ENCODE results near the gene PPIP5K2. TPM values are rescaled to one million over a fixed set of nuclear protein-coding genes. Genes with fewer than 3 reads are reported as not detected.

PPIP5K2 gene
- total RNA-seq, 1 donor from 2014 or later, result 66.3 TPM

DNA sequence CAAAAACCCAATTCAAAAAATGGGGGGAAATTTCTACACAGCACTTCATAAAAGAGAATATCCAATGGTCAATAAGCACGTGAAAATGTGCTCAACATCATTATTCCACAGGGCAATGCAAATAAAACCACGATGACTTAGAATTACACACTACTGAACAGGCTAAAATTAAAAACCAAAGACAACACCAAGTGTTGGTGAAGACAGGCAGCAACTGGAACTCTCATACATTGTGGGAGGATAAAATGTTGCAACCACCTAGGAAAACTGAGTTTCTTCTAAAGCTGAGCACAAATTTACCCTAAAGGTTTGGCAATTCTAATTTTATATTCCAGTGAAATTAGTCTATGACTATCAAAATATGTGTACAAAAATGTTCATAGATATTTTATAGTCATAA is 9.7 kb upstream of the PPIP5K2 start:
- TF ChIP-seq, protein P1, sequence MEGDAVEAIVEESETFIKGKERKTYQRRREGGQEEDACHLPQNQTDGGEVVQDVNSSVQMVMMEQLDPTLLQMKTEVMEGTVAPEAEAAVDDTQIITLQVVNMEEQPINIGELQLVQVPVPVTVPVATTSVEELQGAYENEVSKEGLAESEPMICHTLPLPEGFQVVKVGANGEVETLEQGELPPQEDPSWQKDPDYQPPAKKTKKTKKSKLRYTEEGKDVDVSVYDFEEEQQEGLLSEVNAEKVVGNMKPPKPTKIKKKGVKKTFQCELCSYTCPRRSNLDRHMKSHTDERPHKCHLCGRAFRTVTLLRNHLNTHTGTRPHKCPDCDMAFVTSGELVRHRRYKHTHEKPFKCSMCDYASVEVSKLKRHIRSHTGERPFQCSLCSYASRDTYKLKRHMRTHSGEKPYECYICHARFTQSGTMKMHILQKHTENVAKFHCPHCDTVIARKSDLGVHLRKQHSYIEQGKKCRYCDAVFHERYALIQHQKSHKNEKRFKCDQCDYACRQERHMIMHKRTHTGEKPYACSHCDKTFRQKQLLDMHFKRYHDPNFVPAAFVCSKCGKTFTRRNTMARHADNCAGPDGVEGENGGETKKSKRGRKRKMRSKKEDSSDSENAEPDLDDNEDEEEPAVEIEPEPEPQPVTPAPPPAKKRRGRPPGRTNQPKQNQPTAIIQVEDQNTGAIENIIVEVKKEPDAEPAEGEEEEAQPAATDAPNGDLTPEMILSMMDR (IDR thresholded peaks at IDR 0.05; ENCODE audit: unreplicated experiment), result no peak
- no peaks in the 10 kb centered on the region for H3K9me3 Mint-ChIP-seq (ENCODE audit: unreplicated experiment)
- no peaks in the 10 kb centered on the region for H3K27me3 Mint-ChIP-seq (ENCODE audit: unreplicated experiment)
- DNase-seq (ENCODE audit: low spot score), result no peak
- H3K4me1 Mint-ChIP-seq (ENCODE audit: unreplicated experiment), result no peaks in the 10 kb centered on the region
- H3K27ac Mint-ChIP-seq (ENCODE audit: unreplicated experiment), result no peak overlapping the region
- H3K36me3 Mint-ChIP-seq (ENCODE audit: low read depth, unreplicated experiment), result no peaks in the 10 kb centered on the region
- no peak overlapping the region for H3K4me3 Mint-ChIP-seq (ENCODE audit: unreplicated experiment)

DNA sequence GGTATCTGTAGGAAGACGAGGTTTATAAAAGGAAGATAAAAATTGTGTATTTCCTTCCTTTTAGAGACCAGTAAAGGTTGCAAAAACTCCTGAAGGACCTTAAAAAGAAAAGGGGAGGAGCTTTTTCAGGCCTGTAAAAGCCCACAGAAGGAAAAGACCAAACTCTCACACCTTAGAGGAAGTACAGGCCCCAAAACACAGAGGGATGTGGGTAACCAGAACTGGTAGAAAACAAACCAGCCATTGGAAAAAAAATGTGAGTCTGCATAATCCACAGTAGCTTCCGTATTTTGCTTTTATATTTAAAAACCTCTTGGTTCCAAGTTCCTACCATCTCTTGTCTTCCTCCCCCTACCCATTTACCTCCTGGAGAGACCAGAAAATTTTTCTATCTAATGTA is 8.6 kb upstream of the PPIP5K2 start:
- Mint-ChIP-seq H3K27ac (ENCODE audit: unreplicated experiment) (no peak overlapping the region), H3K9me3 (ENCODE audit: unreplicated experiment) (no peaks in the 10 kb centered on the region)

DNA sequence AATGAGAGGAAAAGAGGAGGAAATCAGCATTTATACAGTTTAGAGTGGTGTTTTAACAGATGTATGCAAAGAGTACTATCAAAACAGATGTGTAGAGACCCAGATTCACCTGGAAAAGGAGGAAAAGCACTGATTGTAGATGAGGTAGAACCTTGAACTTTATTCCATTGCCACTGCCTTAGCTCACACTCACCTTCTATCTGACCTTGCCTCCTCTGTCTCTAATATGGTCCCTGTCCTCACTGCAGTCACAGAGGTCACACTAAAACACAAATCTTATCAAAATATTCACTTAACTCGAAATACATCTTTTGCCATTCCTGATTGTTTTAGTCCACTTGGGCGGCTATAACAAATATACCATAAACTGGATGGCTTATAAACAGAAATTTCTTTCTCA is 7.2 kb upstream of the PPIP5K2 start:
- Mint-ChIP-seq H3K36me3 (ENCODE audit: low read depth, unreplicated experiment) (no peaks in the 10 kb centered on the region), H3K9me3 (ENCODE audit: unreplicated experiment) (no peaks in the 10 kb centered on the region), H3K27me3 (ENCODE audit: unreplicated experiment) (no peaks in the 10 kb centered on the region), H3K4me1 (ENCODE audit: unreplicated experiment) (no peaks in the 10 kb centered on the region), H3K4me3 (ENCODE audit: unreplicated experiment) (no peak overlapping the region), H3K27ac (ENCODE audit: unreplicated experiment) (no peak overlapping the region)
- DNase-seq (ENCODE audit: low spot score), result no peak
- TF ChIP-seq, protein P1 (IDR thresholded peaks at IDR 0.05; ENCODE audit: unreplicated experiment), result no peak

More for the DNA sequence above, 8.6 kb upstream of the PPIP5K2 start:
- no peak for DNase-seq (ENCODE audit: low spot score)
- Mint-ChIP-seq H3K27me3 (ENCODE audit: unreplicated experiment) (no peaks in the 10 kb centered on the region), H3K4me3 (ENCODE audit: unreplicated experiment) (no peak overlapping the region), H3K4me1 (ENCODE audit: unreplicated experiment) (no peaks in the 10 kb centered on the region), H3K36me3 (ENCODE audit: low read depth, unreplicated experiment) (no peaks in the 10 kb centered on the region)
- TF ChIP-seq, protein P1 (IDR thresholded peaks at IDR 0.05; ENCODE audit: unreplicated experiment), result no peak

DNA sequence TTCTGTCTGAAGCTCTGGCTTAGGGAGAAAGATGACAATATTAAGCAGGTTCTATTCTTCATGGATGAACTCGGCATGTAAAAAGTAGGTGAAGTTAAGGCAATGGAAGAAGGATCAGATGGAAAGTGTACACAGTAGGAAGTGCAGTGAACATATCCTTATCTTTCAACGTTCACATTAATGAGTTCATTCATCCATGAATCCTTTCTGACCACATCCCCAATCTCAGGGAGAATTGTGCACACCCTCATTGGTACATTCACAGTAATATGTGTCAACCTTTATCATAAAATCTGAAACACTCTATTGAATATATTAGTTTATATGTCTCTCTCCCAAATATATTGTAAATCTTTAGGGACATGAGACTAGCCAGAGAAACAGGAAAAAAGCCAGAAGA is 5.7 kb upstream of the PPIP5K2 start:
- Mint-ChIP-seq H3K36me3 (ENCODE audit: low read depth, unreplicated experiment) (no peaks in the 10 kb centered on the region), H3K27me3 (ENCODE audit: unreplicated experiment) (peaks cover under 1% of the 10 kb centered on the region), H3K4me1 (ENCODE audit: unreplicated experiment) (peaks cover 1% of the 10 kb centered on the region), H3K9me3 (ENCODE audit: unreplicated experiment) (no peaks in the 10 kb centered on the region), H3K27ac (ENCODE audit: unreplicated experiment) (no peak overlapping the region), H3K4me3 (ENCODE audit: unreplicated experiment) (no peak overlapping the region)
- TF ChIP-seq, protein P1 (IDR thresholded peaks at IDR 0.05; ENCODE audit: unreplicated experiment), result no peak
- no peak for DNase-seq (ENCODE audit: low spot score)

DNA sequence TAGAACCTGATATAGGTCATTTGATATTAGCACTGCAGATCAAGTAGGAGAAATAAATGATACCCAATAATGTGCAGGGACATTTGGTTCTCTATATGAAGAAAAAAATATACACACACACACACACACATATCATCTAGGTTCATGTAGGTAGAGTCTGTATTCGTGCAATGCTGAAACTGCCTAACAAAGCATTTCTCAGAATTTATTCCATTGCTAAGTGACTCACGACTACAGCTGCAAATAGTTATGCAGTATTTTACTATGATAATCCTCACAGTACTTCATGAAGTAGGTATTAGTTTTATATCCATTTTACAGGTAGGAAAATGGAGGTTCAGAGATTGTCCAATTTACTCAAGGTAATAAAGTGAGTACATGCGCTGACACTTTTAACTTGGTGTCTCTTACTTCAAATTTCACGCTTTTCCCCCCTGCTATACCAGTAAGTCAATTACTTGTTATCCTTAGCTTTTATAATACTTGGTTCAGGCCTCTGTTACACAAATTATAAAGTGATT is 2.6 kb upstream of the PPIP5K2 start:
- Mint-ChIP-seq H3K4me1 (ENCODE audit: unreplicated experiment) (peaks cover 21% of the 10 kb centered on the region), H3K27me3 (ENCODE audit: unreplicated experiment) (peaks cover 3% of the 10 kb centered on the region), H3K27ac (ENCODE audit: unreplicated experiment) (no peak overlapping the region), H3K9me3 (ENCODE audit: unreplicated experiment) (no peaks in the 10 kb centered on the region), H3K4me3 (ENCODE audit: unreplicated experiment) (no peak overlapping the region), H3K36me3 (ENCODE audit: low read depth, unreplicated experiment) (no peaks in the 10 kb centered on the region)
- no peak for DNase-seq (ENCODE audit: low spot score)
- TF ChIP-seq, protein P1 (IDR thresholded peaks at IDR 0.05; ENCODE audit: unreplicated experiment), result no peak
